ENCODE results near the gene HBS1L.

HBS1L gene

GRCh38 chr6:134948691-134949090, 105.9 kb downstream of the HBS1L start:
- no peak for DNase-seq (ENCODE audit: low spot score)

- no peak for DNase-seq (ENCODE audit: low spot score)
Observed at GRCh38 chr6:134948142-134948541, 106.5 kb downstream of the HBS1L start.

- DNase-seq (ENCODE audit: low spot score), result no peak
Observed at GRCh38 chr6:134945045-134945444, 109.6 kb downstream of the HBS1L start.

- DNase-seq (ENCODE audit: low spot score), result no peak
Observed at GRCh38 chr6:134943522-134944111, 111.0 kb downstream of the HBS1L start.

GRCh38 chr6:134938896-134939295, 115.7 kb downstream of the HBS1L start:
- no peak for DNase-seq (ENCODE audit: low spot score)

- DNase-seq (ENCODE audit: low spot score), result peak; percentile 16
Observed at GRCh38 chr6:134937426-134937825, 117.2 kb downstream of the HBS1L start.

- DNase-seq (ENCODE audit: low spot score), result peak; percentile 66
Observed at GRCh38 chr6:134936931-134937330, 117.7 kb downstream of the HBS1L start.

- no peak for DNase-seq (ENCODE audit: low spot score)
Observed at GRCh38 chr6:134936476-134936875, 118.1 kb downstream of the HBS1L start.

- DNase-seq (ENCODE audit: low spot score), result no peak
Observed at GRCh38 chr6:134934793-134935485, 119.7 kb downstream of the HBS1L start.

GRCh38 chr6:134932535-134933470, 121.8 kb downstream of the HBS1L start:
- DNase-seq (ENCODE audit: low spot score), result no peak

- no peak for DNase-seq (ENCODE audit: low spot score)
Observed at GRCh38 chr6:134932098-134932497, 122.5 kb downstream of the HBS1L start.

- DNase-seq (ENCODE audit: low spot score), result no peak
Observed at GRCh38 chr6:134930463-134930862, 124.2 kb downstream of the HBS1L start.

GRCh38 chr6:134928151-134928900, 126.3 kb downstream of the HBS1L start:
- no peak for DNase-seq (ENCODE audit: low spot score)

GRCh38 chr6:134925800-134926199, 128.8 kb downstream of the HBS1L start:
- DNase-seq (ENCODE audit: low spot score), result no peak

- DNase-seq (ENCODE audit: low spot score), result no peak
Observed at GRCh38 chr6:134921721-134922261, 132.8 kb downstream of the HBS1L start.

GRCh38 chr6:134921276-134921675, 133.3 kb downstream of the HBS1L start:
- DNase-seq (ENCODE audit: low spot score), result no peak

GRCh38 chr6:134920422-134920821, 134.2 kb downstream of the HBS1L start:
- no peak for DNase-seq (ENCODE audit: low spot score)

- no peak for DNase-seq (ENCODE audit: low spot score)
Observed at GRCh38 chr6:134918418-134918961, 136.1 kb downstream of the HBS1L start.

- DNase-seq (ENCODE audit: low spot score), result peak; percentile 54
Observed at GRCh38 chr6:134911547-134911946, 143.1 kb downstream of the HBS1L start.

GRCh38 chr6:134910593-134910935, 144.1 kb downstream of the HBS1L start:
- DNase-seq (ENCODE audit: low spot score), result no peak

Measured in AG08395 (cell line).